HG03460 (cell line): ENCODE results near the gene PAH.

Experiments used
- ATAC-seq: cut with Tn5 transposase; IDR thresholded peaks from one replicate; pipeline ENCODE4 v1.9.1; 2021; ENCODE audit not compliant: unreplicated experiment

PAH gene

GRCh38 chr12:102950950-102951619, 34.0 kb upstream of the PAH start:
- no peak for ATAC-seq

DNA sequence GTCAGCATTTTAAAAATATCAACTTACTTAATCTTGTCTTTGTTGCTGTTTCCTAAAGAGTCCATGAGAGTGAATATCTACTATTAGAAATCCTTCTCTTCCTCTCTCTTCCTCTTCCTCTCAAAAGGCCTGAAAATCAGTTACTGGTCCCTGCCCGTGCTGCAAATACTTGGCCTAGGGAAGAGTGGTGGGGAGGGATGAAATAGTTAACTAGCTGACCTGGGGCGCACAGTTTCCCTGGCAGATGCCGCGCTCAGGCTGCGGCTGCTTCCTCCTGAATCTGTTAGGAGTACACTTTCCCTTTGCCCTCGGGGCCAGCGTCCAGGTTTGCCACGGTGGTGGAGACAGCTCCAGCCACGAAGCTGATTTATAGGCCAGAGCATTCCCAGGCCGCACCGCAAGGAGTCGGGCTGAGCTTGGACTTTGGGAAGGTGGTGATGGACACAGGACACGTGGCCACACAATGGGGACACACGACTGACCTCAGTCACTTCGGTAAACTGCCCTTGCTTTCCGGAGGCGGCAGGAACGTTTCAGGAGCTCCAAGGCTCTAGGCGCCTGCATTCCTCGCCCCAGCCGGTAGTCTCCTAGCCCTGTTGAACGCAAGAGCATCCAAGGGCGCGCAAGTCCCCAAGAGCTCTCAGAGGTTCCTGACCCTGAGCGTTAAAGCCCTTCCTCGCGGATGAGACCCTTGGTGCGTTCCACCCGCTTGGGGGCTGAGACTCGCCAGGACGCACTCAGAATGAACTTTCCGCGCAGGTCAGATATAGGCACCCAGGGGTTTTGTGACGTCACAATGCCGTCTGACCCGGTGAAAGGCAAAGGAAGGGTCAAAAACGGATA, 33.3 kb upstream of the PAH start:
- ATAC-seq, result no peak

GRCh38 chr12:102948941-102949352, 31.9 kb upstream of the PAH start:
- ATAC-seq, result no peak

DNA sequence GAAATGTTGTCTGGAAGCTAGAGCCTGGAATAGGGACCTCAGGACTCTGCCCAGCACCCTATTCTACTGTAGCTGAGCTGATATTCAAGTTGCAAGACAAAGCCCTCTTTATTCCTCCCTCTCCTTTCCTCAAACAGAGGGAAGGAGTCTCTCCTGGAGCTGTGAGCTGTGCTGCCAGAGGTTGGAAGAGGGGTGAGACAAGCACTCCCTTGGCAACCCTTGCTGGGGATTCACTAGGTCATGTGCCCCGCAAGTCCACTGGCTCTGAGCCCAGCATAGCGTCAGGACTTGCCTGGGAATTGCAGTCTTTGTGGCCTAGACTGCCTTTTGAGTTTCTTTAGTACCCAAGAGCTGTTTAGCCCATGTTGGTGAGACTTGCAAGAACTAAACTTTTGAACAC, 29.0 kb upstream of the PAH start:
- ATAC-seq, result no peak

DNA sequence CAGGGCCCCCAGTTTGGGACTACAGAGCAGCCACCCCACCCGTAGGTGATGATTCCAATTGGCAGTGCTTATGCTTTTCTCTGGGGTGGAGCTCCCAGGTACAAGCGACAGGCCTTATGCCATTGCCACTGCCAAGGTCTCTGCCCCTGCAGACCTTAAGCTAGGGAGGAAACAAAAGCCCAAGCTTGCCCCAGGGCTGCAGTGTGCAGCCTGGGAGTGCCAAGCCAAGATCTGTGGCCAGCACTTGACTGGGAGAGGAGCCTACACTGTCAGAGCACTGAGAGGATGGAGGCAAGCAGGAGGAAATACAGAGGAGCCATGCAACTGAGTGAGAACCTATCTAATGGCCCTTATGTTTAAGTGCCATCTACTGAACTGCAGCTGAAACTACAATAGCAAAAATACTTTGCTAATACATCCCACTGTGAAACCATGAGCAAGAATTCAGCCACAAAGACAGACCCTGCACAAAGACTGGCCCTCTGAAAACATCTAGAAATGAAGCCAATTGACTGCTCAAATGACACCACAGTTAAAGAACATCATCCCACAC, 22.7 kb upstream of the PAH start:
- no peak for ATAC-seq

DNA sequence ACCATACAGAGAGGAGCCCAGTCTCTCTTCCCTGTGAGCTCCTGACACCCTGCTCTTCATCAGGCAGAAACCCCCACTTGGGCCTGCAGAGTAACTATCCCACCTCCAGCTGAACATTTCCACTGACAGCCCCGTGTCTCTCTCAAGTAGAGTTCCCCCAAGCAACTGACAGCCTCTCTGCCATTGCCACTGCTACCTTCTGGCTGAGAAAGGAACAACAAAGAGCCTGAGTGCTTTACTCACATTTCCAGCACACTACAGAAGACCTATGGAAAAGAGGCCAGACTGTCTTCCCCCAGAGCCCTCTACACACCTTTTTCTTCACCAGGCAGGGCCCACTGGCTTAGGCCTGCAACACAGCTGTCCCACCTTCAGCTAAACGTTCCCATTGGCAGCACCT, 22.0 kb upstream of the PAH start:
- no peak for ATAC-seq

DNA sequence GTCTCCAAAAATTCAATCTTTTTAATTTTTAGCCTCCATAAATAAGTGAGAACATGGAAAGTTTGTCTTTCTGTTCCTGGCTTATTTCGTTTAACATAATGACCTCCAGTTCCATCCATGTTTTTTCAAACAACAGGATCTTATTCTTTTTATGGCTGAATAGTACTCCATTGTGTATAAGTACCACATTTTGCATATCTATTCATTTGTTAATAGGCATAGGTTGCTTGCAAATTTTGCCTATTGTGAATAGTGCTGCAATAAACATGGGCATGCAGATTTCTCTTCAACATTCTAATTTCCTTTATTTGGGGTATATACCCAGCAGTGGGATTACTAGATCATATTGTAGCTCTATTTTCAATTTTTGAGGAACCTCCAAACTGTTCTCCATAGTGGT, 16.1 kb upstream of the PAH start:
- ATAC-seq, result no peak

DNA sequence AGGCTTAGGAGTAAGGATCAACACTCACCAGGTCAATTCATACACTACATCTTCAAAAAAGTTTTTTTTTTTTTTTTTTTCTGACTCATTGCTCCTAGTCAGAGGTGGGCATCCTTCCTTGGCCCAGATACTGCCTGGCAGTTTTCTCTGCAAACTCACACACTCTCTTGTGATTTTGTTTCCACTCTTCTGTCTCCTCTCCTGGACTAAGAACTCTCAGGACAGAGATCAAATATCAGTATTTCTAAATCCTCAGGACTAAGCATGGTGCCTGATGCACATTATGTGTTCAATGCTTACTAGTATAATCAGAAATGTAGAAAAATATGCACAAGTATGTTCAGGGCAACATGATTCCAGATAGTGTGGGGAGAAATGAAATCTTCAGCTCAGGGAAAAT, 10.2 kb upstream of the PAH start:
- ATAC-seq, result no peak

DNA sequence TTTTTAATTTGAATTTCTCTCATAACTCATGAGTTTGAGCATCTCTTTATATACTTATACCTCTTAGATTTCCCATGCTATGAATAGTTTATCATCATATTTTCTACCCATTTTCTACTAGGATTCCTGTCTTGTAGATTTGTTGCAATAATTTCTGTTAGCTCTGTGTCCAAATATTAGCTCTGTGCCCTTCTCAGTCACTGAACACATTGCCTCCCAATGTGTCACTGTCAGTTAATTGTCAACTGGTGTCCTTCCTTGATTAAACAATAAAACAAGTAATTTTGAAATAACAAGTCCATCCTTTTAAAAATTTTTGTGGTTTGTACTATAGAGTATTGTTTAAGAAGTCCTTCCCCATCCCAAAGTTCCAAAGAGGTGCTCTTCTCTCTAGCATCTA, 4.2 kb upstream of the PAH start:
- no peak for ATAC-seq

DNA sequence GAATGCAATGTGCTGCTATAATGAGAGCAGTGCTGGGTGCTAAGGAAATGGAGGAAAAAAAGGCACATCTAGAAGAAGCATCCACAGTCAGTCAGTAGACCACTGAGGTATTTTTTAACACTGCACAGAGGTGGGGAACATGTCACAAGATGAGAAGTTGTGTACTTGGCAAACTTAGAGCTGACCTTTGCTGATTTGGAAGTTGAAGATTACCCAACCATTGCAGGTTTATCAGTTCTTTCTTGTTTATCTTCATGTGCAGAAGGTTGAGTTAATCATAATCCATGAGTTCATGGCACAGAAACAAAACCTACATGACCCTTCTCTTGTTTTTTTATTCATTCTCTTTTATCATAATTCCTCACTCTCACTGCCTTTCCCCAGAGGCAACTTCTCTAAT, 3.2 kb upstream of the PAH start:
- no peak for ATAC-seq

GRCh38 chr12:102918840-102919239, 1.8 kb upstream of the PAH start:
- ATAC-seq, result no peak

GRCh38 chr12:102916252-102917025, 605 bp downstream of the PAH start:
- no peak for ATAC-seq

DNA sequence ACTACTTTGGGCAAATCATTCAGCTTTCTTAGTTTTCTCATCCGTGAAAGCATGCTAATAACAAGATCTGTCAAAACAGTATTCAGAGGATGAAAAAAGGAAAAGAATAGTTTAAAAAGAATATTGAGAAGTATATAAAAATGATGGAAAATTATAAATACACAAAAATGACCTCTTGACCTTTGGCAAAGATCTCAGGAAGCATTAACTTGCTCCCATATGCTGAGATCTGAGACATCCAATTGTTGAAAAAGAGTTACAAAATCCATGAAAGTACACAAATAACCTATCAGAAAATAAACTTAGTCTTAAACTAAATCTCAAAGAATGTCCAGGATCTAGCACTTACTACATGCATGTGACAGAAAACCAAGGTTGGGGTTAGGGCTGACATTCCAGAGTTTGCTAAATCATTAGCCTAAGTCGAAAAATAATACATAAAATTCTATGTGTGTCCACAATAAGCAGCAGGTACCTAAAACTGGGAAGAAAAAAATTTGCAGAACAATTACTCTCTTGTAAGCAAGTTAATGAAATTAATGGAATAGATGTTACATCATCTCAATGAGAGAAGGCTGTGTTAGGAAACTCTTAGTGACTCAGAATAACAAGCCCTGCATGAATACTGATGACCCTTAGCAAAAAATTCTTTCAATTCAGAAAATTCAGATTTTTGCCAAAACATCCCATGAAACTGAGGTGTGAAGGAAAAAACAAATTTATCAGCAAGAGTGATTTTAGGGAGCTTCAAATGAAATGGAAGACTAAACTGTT, 3.4 kb downstream of the PAH start:
- ATAC-seq, result no peak

GRCh38 chr12:102912258-102912657, 4.8 kb downstream of the PAH start:
- no peak for ATAC-seq

DNA sequence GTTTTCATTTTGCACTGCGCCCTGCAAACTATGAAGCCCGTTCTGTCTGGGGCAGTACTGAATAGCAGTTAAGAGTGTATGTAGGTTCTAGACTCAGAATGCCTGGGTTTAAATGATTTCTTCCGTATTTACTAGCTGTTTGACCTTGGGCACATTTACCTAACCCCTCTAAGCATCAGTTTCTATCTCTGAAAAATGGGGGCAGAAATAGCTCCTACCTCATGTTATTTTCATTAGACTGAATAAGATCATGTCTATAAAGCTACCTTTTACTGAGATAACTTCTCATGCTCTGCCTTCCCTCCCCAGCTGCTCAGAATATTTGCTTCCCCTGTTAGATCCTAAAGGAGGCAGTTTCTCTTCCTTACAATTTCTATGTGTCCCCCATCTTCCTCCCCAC, 5.7 kb downstream of the PAH start:
- ATAC-seq, result no peak

DNA sequence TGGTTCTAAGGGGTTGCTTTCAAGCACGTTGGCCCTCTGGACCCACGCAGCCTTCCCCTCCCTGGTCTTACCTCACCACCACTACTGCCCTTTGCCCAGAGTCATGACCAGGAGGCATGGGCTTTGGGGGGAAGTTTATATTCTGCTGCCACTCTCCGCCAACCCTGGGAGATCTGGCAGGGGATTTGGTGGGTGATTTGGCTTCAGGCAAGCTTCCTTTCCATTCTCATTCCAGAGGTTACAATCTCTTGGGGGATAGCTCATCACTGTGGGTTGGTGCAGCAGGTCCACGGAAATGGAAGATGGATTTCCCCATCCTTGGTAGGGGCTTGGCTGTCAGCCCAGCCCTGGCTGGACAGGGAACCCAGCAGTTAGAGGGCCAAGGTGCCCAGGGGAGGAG, 6.3 kb downstream of the PAH start:
- ATAC-seq, result no peak

DNA sequence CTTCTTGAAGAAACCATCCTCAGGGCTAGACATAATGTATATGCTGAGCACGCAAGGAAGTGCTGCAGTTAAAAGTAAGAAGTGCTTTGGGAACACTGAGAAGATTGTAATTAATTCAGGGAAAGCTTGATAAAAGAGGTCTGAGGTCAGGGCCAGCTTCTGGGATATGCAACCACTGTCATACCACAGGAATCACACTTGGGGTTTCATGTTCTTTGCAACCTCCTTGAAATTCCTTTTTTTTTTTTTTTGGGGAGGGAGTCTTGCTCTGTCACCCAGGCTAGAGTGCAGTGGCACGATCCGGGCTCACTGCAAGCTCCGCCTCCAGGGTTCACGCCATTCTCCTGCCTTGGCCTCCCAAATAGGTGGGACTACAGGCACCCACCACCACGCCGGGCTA, 6.9 kb downstream of the PAH start:
- no peak for ATAC-seq

- no peak for ATAC-seq
Observed at GRCh38 chr12:102907918-102908317, 9.1 kb downstream of the PAH start.

DNA sequence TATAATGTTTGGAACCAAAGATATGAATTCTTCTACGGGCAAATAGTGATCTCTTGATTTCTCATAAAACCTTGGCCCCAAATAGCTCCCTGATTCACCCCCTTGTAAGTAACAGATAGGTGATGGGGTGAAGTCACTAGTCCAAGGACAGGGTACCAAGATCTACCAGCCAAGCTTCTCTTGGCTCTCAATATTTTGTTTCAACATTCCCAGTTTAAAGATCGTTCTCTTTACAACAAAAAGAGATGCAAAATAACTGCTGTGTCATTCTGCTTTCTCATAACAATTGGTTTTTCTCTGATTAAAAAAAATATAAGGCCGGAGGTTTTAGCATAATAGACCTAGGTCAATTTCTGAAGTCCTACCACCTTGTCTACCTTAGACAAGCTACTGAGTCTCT, 11.8 kb downstream of the PAH start:
- ATAC-seq, result no peak

DNA sequence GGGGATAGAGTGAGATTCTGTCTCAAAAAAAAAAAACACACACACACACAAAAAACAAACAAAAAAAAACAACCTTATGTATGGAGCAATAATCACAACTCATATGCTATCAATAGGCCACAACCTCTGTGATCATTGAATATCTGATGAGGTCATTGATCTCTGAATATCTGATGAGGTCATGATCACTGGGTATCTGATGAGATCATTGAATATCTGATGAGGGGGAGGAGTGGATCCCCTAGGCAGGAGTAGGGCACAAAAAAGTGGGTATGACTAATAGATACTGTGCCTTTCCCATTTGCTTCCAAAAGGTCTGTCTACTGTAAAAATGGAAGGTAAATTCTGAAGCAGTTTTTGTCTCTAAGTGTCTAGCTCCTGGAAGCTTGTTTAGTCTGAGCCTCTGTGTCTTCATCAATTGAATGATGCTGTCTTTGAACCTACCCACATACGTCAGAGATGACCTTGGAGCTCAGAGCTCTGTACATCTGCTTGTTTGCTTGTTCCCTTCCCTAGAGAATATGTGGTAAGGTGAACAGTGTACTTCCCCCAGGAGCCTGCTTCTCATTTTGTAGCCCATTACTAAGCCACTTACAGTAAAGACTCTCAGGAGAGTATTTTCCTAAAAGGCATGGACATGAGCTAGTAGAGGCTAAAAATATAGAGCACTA, 13.6 kb downstream of the PAH start:
- no peak for ATAC-seq
